Endothelial cell of umbilical vein (primary cell): Measurements from ENCODE around the gene BMPR1B. TPM values are rescaled to one million over a fixed set of nuclear protein-coding genes. Genes with fewer than 3 reads are reported as not detected.
A peak's percentile ranks its signal among the peaks of the same experiment; 100 is the strongest.

Experiments
- BruUV-seq: library from RNA; stranded (reverse); fragments of 400-500 nt; replicated peaks from 2 replicates; lab custom pipeline; 2021; lab: Mats Ljungman, UMichigan
- CTCF ChIA-PET: fragments of 300-600, 350-600 bp; sonication (Branson Sonifier 250); formaldehyde crosslinking; loops from one replicate; lab custom pipeline; 2021; ENCODE audit warnings: antibody characterized with exemption, inconsistent platforms; lab: Charles Lee
- POLR2A ChIA-PET: fragments of 300-600, 350-600 bp; sonication (Branson Sonifier 250); formaldehyde crosslinking; loops from one replicate; lab custom pipeline; 2021; ENCODE audit warnings: antibody characterized with exemption, inconsistent platforms; lab: Charles Lee
- DNase-seq: peaks from one replicate; pipeline ENCODE4 v3.0.0-alpha.2; 2011; ENCODE audit warnings: low read depth, low spot score
- FAIRE-seq: peaks from 2 replicates; lab custom pipeline; 2011; peaks lifted over from hg19 to GRCh38; lab: Jason Lieb, UNC
- H2AFZ ChIP-seq: 2 replicates; pipeline ENCODE4 v1.6.0; 2012; ENCODE audit warnings: low read depth, low read length, control low read depth, inconsistent platforms
- H3K27ac ChIP-seq: 2 replicates; pipeline ENCODE4 v1.5.1; 2011; ENCODE audit warnings: low read depth, mild to moderate bottlenecking, control low read depth, low read length, moderate library complexity; ENCODE audit not compliant: insufficient read depth
- H3K27me3 ChIP-seq, 2 experiments: 2 replicates each; pipeline versions ENCODE4 v1.6.0 to v1.6.1; 2011; ENCODE audit warnings: low read length in 2 of 2, mixed read lengths in 1 of 2; ENCODE audit not compliant: control insufficient read depth in 2 of 2, insufficient read depth in 2 of 2
- H3K36me3 ChIP-seq, 2 experiments: 2 replicates in 1 of 2; 3 replicates in 1 of 2; pipeline ENCODE4 v1.5.1; 2011; ENCODE audit warnings: low read length in 2 of 2, mild to moderate bottlenecking in 1 of 2, moderate library complexity in 1 of 2; ENCODE audit not compliant: control insufficient read depth in 2 of 2, insufficient read depth in 2 of 2; ENCODE audit errors: extremely low read depth in 1 of 2
- H3K4me1 ChIP-seq: 3 replicates; pipeline ENCODE4 v1.5.1; 2011; ENCODE audit warnings: mild to moderate bottlenecking, low read length; ENCODE audit not compliant: control insufficient read depth, insufficient read depth; ENCODE audit errors: extremely low read depth
- H3K4me2 ChIP-seq: 2 replicates; pipeline ENCODE4 v1.6.1; 2011; ENCODE audit warnings: low read length, control low read depth, mixed read lengths; ENCODE audit not compliant: insufficient read depth
- H3K4me3 ChIP-seq, 3 experiments: fragments of 200-600 bp in 1 of 3; sonication (generic), shearing (Covaris generic) in 1 of 3; replicated peaks in 1 of 3; 2 replicates each; pipeline ENCODE4 v1.5.1; 2011 to 2016; ENCODE audit warnings: control low read depth in 3 of 3, low read length in 3 of 3, mild to moderate bottlenecking in 2 of 3, inconsistent platforms in 1 of 3, low read depth in 1 of 3, moderate library complexity in 1 of 3; ENCODE audit not compliant: insufficient read depth in 1 of 3
- H3K79me2 ChIP-seq: 2 replicates; pipeline ENCODE4 v1.6.0; 2012; ENCODE audit warnings: low read length, inconsistent platforms; ENCODE audit not compliant: control insufficient read depth, insufficient read depth
- H3K9ac ChIP-seq: replicated peaks from 2 replicates; pipeline ENCODE3; 2011; ENCODE audit warnings: low read length, control low read depth; ENCODE audit not compliant: insufficient read depth; ENCODE audit errors: extremely low read depth
- H3K9me1 ChIP-seq: replicated peaks from 3 replicates; pipeline ENCODE4 v1.6.0; 2011; ENCODE audit warnings: mild to moderate bottlenecking, low read length; ENCODE audit not compliant: control insufficient read depth, insufficient read depth; ENCODE audit errors: extremely low read depth
- H3K9me3 ChIP-seq: replicated peaks from 2 replicates; pipeline ENCODE4 v1.5.1; 2012; ENCODE audit warnings: low read length, inconsistent platforms; ENCODE audit not compliant: control insufficient read depth, insufficient read depth
- H4K20me1 ChIP-seq: replicated peaks from 2 replicates; pipeline ENCODE3; 2011; ENCODE audit warnings: mild to moderate bottlenecking, low read length; ENCODE audit not compliant: control insufficient read depth, insufficient read depth; ENCODE audit errors: extremely low read depth
- EZH2 ChIP-seq: IDR thresholded peaks from 2 replicates; pipeline ENCODE4 v1.6.1; 2012; ENCODE audit warnings: borderline replicate concordance, low read depth, mild to moderate bottlenecking, moderate library complexity, low read length, inconsistent platforms; ENCODE audit not compliant: severe bottlenecking
- FOS ChIP-seq: IDR thresholded peaks from 2 replicates; pipeline ENCODE4 v1.6.1; 2011; ENCODE audit warnings: mild to moderate bottlenecking, low read length, moderate library complexity, borderline replicate concordance; ENCODE audit not compliant: insufficient read depth
- GATA2 ChIP-seq: IDR thresholded peaks from 2 replicates; pipeline ENCODE4 v1.7.0; 2011; ENCODE audit warnings: low read depth, mild to moderate bottlenecking, moderate library complexity, mixed read lengths, low read length; ENCODE audit not compliant: insufficient read length, insufficient read depth
- JUN ChIP-seq: IDR thresholded peaks from 2 replicates; pipeline ENCODE4 v1.6.1; 2011; ENCODE audit warnings: borderline replicate concordance, low read depth; ENCODE audit not compliant: insufficient read length, insufficient read depth
- MYC ChIP-seq: IDR thresholded peaks from one replicate; pipeline ENCODE4 v1.6.1; 2011; ENCODE audit warnings: mild to moderate bottlenecking, low read depth, low read length
- POLR2A ChIP-seq: IDR thresholded peaks from 2 replicates; pipeline ENCODE4 v1.6.1; 2012; ENCODE audit warnings: low read depth, mild to moderate bottlenecking, control low read depth, low read length
- POLR2AphosphoS5 ChIP-seq: IDR thresholded peaks from 2 replicates; pipeline ENCODE4 v1.6.1; 2012; ENCODE audit warnings: low read depth, mild to moderate bottlenecking, control low read depth, low read length, moderate library complexity; ENCODE audit not compliant: insufficient read depth
- dilution Hi-C: fragments of 300-500 bp; cut with MboI; formaldehyde crosslinking; loops from one replicate; pipeline ENCODE4 v1.15.0; 2019; ENCODE audit warnings: low sequenced_read_pairs; ENCODE audit not compliant: extremely low pct_ligation_motif_present
- intact Hi-C: fragments of 100-400 bp; cut with micrococcal nuclease; formaldehyde crosslinking; loops from one replicate; pipeline ENCODE4 v1.10.0; 2022
- polyA plus RNA-seq, 4 experiments: library from polyadenylated mRNA; depleted of rRNA in 3 of 4; stranded (reverse) in 3 of 4; unstranded in 1 of 4; fragments of >200 nt; gene quantifications; 2 replicates each; pipeline versions ENCODE4 v1.2.1 to v1.2.3, GENCODE V29; 2011 to 2012; ENCODE audit warnings: missing spikeins in 1 of 4
- total RNA-seq: library from RNA; stranded (reverse); gene quantifications from 2 replicates; pipeline ENCODE4 v1.2.3, GENCODE V29; 2021
- TF ChIP-seq, protein P1 (sequence below): IDR thresholded peaks from 2 replicates; pipeline ENCODE4 v1.6.1; 2011; ENCODE audit not compliant: insufficient read depth, insufficient read length
- TF ChIP-seq, protein P2 (sequence below), 2 donors: IDR thresholded peaks; 1 replicate in 1 of 2; 2 replicates in 1 of 2; pipeline ENCODE4 v1.5.1; 2011; ENCODE audit warnings: low read length in 2 of 2, mild to moderate bottlenecking in 2 of 2, moderate library complexity in 2 of 2, control low read depth in 1 of 2, inconsistent platforms in 1 of 2, low read depth in 1 of 2; ENCODE audit not compliant: insufficient read depth in 1 of 2; ENCODE audit errors: extremely low read depth in 1 of 2

BMPR1B gene
- total and polyA plus RNA-seq, 2 donors (not counting 3 experiments of a cell fraction or from before 2014, with no cell fraction given), result 0.28 to 2.1 TPM

DNA sequence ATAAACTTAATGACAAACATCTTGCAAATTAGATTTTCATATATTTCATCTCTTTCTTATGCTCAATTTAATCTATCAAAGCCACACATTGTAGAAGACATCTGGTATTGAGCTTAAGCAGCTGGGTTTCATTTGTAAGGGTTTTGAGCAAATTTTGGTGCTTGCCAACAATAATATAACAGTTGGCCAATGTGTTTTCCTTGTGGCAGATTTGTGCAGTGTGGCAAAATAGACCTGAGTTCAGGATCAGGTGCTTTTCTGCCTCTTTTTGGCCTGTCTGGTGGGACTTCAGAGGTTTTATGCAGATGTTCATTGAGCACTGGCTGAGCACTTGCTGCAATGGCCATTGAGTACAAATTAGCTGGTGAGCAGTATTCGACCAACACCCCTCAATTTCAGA is 301.9 kb downstream of the BMPR1B start:
- Histone ChIP-seq H3K4me2 (no peak overlapping the region), H2AFZ (no peak overlapping the region), H3K27me3 (no peaks in the 10 kb centered on the region), H3K4me3 (no peak overlapping the region), H3K27ac (no peak overlapping the region), H3K4me1 (peaks cover 10% of the 10 kb centered on the region), H3K9me1 (no peaks in the 10 kb centered on the region), H3K9me3 (no peaks in the 10 kb centered on the region), H3K36me3 (no peaks in the 10 kb centered on the region), H3K9ac (no peak overlapping the region), H4K20me1 (no peaks in the 10 kb centered on the region), H3K79me2 (no peaks in the 10 kb centered on the region)
- no peak for FAIRE-seq
- BruUV-seq, result no TSS peak
- ChIA-PET CTCF (no interaction called here), POLR2A (no interaction called here)
- intact Hi-C loops, result no loop called here
- dilution Hi-C loops, result no loop called here
- TF ChIP-seq POLR2AphosphoS5, result no peak
- TF ChIP-seq GATA2, result no peak
- TF ChIP-seq, protein P1, sequence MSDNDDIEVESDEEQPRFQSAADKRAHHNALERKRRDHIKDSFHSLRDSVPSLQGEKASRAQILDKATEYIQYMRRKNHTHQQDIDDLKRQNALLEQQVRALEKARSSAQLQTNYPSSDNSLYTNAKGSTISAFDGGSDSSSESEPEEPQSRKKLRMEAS, result no peak
- TF ChIP-seq, protein P2, sequence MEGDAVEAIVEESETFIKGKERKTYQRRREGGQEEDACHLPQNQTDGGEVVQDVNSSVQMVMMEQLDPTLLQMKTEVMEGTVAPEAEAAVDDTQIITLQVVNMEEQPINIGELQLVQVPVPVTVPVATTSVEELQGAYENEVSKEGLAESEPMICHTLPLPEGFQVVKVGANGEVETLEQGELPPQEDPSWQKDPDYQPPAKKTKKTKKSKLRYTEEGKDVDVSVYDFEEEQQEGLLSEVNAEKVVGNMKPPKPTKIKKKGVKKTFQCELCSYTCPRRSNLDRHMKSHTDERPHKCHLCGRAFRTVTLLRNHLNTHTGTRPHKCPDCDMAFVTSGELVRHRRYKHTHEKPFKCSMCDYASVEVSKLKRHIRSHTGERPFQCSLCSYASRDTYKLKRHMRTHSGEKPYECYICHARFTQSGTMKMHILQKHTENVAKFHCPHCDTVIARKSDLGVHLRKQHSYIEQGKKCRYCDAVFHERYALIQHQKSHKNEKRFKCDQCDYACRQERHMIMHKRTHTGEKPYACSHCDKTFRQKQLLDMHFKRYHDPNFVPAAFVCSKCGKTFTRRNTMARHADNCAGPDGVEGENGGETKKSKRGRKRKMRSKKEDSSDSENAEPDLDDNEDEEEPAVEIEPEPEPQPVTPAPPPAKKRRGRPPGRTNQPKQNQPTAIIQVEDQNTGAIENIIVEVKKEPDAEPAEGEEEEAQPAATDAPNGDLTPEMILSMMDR (IDR thresholded peaks at IDR 0.05; ENCODE audit: extremely low read depth in 1 of 2, insufficient read depth in 1 of 2, low read depth in 1 of 2, low read length in 2 of 2), result no peak
- TF ChIP-seq POLR2A, result no peak
- TF ChIP-seq MYC, result no peak
- no peak for TF ChIP-seq FOS
- TF ChIP-seq EZH2, result no peak
- no peak for TF ChIP-seq JUN
- DNase-seq, result peak; percentile 56
